GM19438 (cell line): ENCODE data around the gene PPID.
"Not testable (repeated sequence)": the region's sequence is repeated elsewhere in the genome, so short reads cannot be mapped to it uniquely, and the experiment has no call there.

Experiments used
- ATAC-seq: cut with Tn5 transposase; IDR thresholded peaks from one replicate; pipeline ENCODE4 v1.9.1; 2021; ENCODE audit warnings: low read depth; ENCODE audit not compliant: unreplicated experiment

Gene PPID

GRCh38 chr4:158739600-158739999 is 16.4 kb upstream of the PPID start:
- ATAC-seq, result no peak

GRCh38 chr4:158738866-158739265 is 15.7 kb upstream of the PPID start:
- no peak for ATAC-seq

- ATAC-seq, result peak; percentile 86
Observed at GRCh38 chr4:158729716-158730559, 6.7 kb upstream of the PPID start.

GRCh38 chr4:158728236-158728635 is 5.0 kb upstream of the PPID start:
- ATAC-seq, result no peak

GRCh38 chr4:158726633-158727032 is 3.4 kb upstream of the PPID start:
- no peak for ATAC-seq

- no peak for ATAC-seq
Observed at GRCh38 chr4:158724637-158725036, 1.4 kb upstream of the PPID start.

- no peak for ATAC-seq
Observed at GRCh38 chr4:158722291-158722916, 792 bp downstream of the PPID start.

GRCh38 chr4:158721680-158722079 is 1.5 kb downstream of the PPID start:
- ATAC-seq, result no peak

- no peak for ATAC-seq
Observed at GRCh38 chr4:158715802-158716201, 7.4 kb downstream of the PPID start.

GRCh38 chr4:158714937-158715336 is 8.3 kb downstream of the PPID start:
- no peak for ATAC-seq

- ATAC-seq, result not testable (repeated sequence)
Observed at GRCh38 chr4:158712622-158713021, 10.6 kb downstream of the PPID start.

GRCh38 chr4:158710814-158711213 is 12.4 kb downstream of the PPID start:
- ATAC-seq, result no peak

- no peak for ATAC-seq
Observed at GRCh38 chr4:158704274-158704673, 18.9 kb downstream of the PPID start.

GRCh38 chr4:158688813-158689212 is 34.4 kb downstream of the PPID start:
- no peak for ATAC-seq

- ATAC-seq, result no peak
Observed at GRCh38 chr4:158682066-158682465, 41.1 kb downstream of the PPID start.

- no peak for ATAC-seq
Observed at GRCh38 chr4:158681629-158682028, 41.6 kb downstream of the PPID start.

- no peak for ATAC-seq
Observed at GRCh38 chr4:158678767-158679166, 44.4 kb downstream of the PPID start.

- ATAC-seq, result no peak
Observed at GRCh38 chr4:158676076-158676475, 47.1 kb downstream of the PPID start.

GRCh38 chr4:158673633-158674032 is 49.6 kb downstream of the PPID start:
- ATAC-seq, result no peak

- ATAC-seq, result peak; percentile 75
Observed at GRCh38 chr4:158671915-158672806, 51.0 kb downstream of the PPID start, which contains the start of gene ETFDH. Gene ETFDH (plus strand): TSS chr4:158672296. CDS start chr4:158672457, 161 bp downstream.

- no peak for ATAC-seq
Observed at GRCh38 chr4:158671665-158671914, 51.6 kb downstream of the PPID start, which contains the start of gene C4orf46. Gene C4orf46 (minus strand): TSS chr4:158671887. CDS start chr4:158671801, 86 bp downstream.
